HCT116 (cell line): ENCODE results near the gene GFAP. TPM values are rescaled to one million over a fixed set of nuclear protein-coding genes. Genes with fewer than 3 reads are reported as not detected.

Experiments used
- ATAC-seq: fragments of 200-7000 bp; cut with Tn5 transposase; 2 replicates; pipeline ENCODE4 v1.9.1; 2020; ENCODE audit warnings: mild to moderate bottlenecking, moderate library complexity
- BruUV-seq: library from RNA; stranded (reverse); fragments of 400-500 nt; replicated peaks from 2 replicates; lab custom pipeline; 2021; lab: Mats Ljungman, UMichigan
- CTCF ChIA-PET: fragments of 300-600 bp; sonication (Branson Sonifier 250); formaldehyde crosslinking; loops from one replicate; lab custom pipeline; 2021; ENCODE audit warnings: antibody characterized with exemption; lab: Charles Lee
- POLR2A ChIA-PET: fragments of 300-600, 350-600 bp; sonication (Branson Sonifier 250); formaldehyde crosslinking; loops from one replicate; lab custom pipeline; 2021; ENCODE audit warnings: antibody characterized with exemption; lab: Charles Lee
- RAD21 ChIA-PET, 2 experiments: fragments of 300-600 bp; sonication (Branson Sonifier 250); formaldehyde crosslinking; loops; one replicate each; lab custom pipeline; 2023; ENCODE audit warnings: low total read pairs in 2 of 2; ENCODE audit not compliant: uncharacterized antibody in 2 of 2, unreplicated experiment in 2 of 2, low non-redundant PET in 1 of 2; lab: Charles Lee
- DNase-seq: peaks from one replicate; pipeline ENCODE4 v3.0.0-alpha.2; 2010; ENCODE audit warnings: low read depth, low spot score
- H2AFZ ChIP-seq: fragments of 200-600 bp; shearing (Covaris generic), sonication (generic); 2 replicates; pipeline ENCODE4 v1.6.1; 2017; ENCODE audit warnings: low read depth, mixed run types, mixed read lengths, antibody characterized with exemption, low read length; ENCODE audit not compliant: poor library complexity, severe bottlenecking
- H3K27ac ChIP-seq: 2 replicates; pipeline ENCODE4 v1.5.1; 2012; ENCODE audit warnings: low read depth, low read length
- H3K27me3 ChIP-seq: fragments of 200-600 bp; sonication (generic); 2 replicates; pipeline ENCODE4 v1.6.1; 2016; ENCODE audit warnings: mixed run types, low read length, mixed read lengths; ENCODE audit not compliant: insufficient read depth
- H3K36me3 ChIP-seq, 2 experiments: fragments of 200-500 bp in 1 of 2; fragments of 200-600 bp in 1 of 2; sonication (Bioruptor generic) in 1 of 2; sonication (generic) in 1 of 2; 2 replicates each; pipeline versions ENCODE4 v1.5.1 to v1.6.1; 2014 to 2016; ENCODE audit warnings: low read length in 2 of 2, inconsistent platforms in 1 of 2, mixed read lengths in 1 of 2, mixed run types in 1 of 2; ENCODE audit not compliant: insufficient read depth in 2 of 2, control insufficient read depth in 1 of 2
- H3K4me1 ChIP-seq, 2 experiments: fragments of 200-600 bp in 1 of 2; sonication (generic) in 1 of 2; 2 replicates each; pipeline versions ENCODE4 v1.5.1 to v1.6.1; 2012 to 2017; ENCODE audit warnings: low read length in 2 of 2, inconsistent platforms in 1 of 2, mild to moderate bottlenecking in 1 of 2, mixed read lengths in 1 of 2, mixed run types in 1 of 2, moderate library complexity in 1 of 2; ENCODE audit not compliant: insufficient read depth in 2 of 2, control insufficient read depth in 1 of 2
- H3K4me2 ChIP-seq: fragments of 200-600 bp; sonication (generic); 2 replicates; pipeline ENCODE4 v1.6.1; 2017; ENCODE audit warnings: mixed run types, low read length, mixed read lengths
- H3K4me3 ChIP-seq, 2 experiments: fragments of 200-600 bp in 1 of 2; sonication (generic) in 1 of 2; replicated peaks in 1 of 2; 2 replicates each; pipeline ENCODE4 v1.5.1; 2011 to 2016; ENCODE audit warnings: low read length in 2 of 2, control low read depth in 1 of 2, low read depth in 1 of 2, mild to moderate bottlenecking in 1 of 2, mixed read lengths in 1 of 2, mixed run types in 1 of 2
- H3K79me2 ChIP-seq: fragments of 200-600 bp; sonication (generic); 2 replicates; pipeline ENCODE4 v1.6.1; 2017; ENCODE audit warnings: mild to moderate bottlenecking, mixed run types, low read length, moderate library complexity, mixed read lengths; ENCODE audit not compliant: insufficient read depth
- H3K9ac ChIP-seq: fragments of 200-600 bp; sonication (generic); 2 replicates; pipeline ENCODE4 v1.6.1; 2016; ENCODE audit warnings: low read length, mixed read lengths
- H3K9me2 ChIP-seq: fragments of 200-600 bp; sonication (generic), shearing (Covaris generic); 2 replicates; pipeline ENCODE4 v1.6.1; 2017; ENCODE audit warnings: mixed run types, mild to moderate bottlenecking, moderate library complexity; ENCODE audit not compliant: insufficient read depth
- H3K9me3 ChIP-seq, 2 experiments: fragments of 200-500 bp in 1 of 2; fragments of 200-600 bp in 1 of 2; sonication (Bioruptor generic) in 1 of 2; sonication (generic) in 1 of 2; 2 replicates each; pipeline ENCODE4 v1.6.1; 2014 to 2017; ENCODE audit warnings: low read length in 2 of 2, mixed read lengths in 2 of 2, inconsistent platforms in 1 of 2, low read depth in 1 of 2, mild to moderate bottlenecking in 1 of 2, mixed run types in 1 of 2, moderate library complexity in 1 of 2; ENCODE audit not compliant: control insufficient read depth in 1 of 2, insufficient read depth in 1 of 2
- H4K20me1 ChIP-seq: fragments of 200-600 bp; sonication (generic), shearing (Covaris generic); 2 replicates; pipeline ENCODE4 v1.6.1; 2017; ENCODE audit warnings: mixed run types, mild to moderate bottlenecking, moderate library complexity; ENCODE audit not compliant: insufficient read depth
- ATF3 ChIP-seq: IDR thresholded peaks from 2 replicates; pipeline ENCODE4 v1.6.1; 2012
- CEBPB ChIP-seq: IDR thresholded peaks from 2 replicates; pipeline ENCODE4 v1.6.1; 2012; ENCODE audit warnings: low read depth
- CTCF ChIP-seq, 3 experiments: fragments of 200-600 bp in 1 of 3; sonication (generic) in 1 of 3; IDR thresholded peaks in 2 of 3; conservative IDR thresholded peaks in 1 of 3; 2 replicates each; pipeline ENCODE4 v1.5.1; 2012 to 2017; ENCODE audit warnings: low read depth in 2 of 3, low read length in 2 of 3, antibody characterized with exemption in 1 of 3, borderline replicate concordance in 1 of 3, control low read depth in 1 of 3, mild to moderate bottlenecking in 1 of 3, mixed read lengths in 1 of 3, mixed run types in 1 of 3, moderate library complexity in 1 of 3; ENCODE audit not compliant: insufficient read depth in 1 of 3
- FOSL1 ChIP-seq: IDR thresholded peaks from 2 replicates; pipeline ENCODE4 v1.6.1; 2012; ENCODE audit warnings: low read depth
- JUND ChIP-seq: IDR thresholded peaks from 2 replicates; pipeline ENCODE4 v1.6.1; 2012
- MAX ChIP-seq: IDR thresholded peaks from 2 replicates; pipeline ENCODE4 v1.6.1; 2012
- POLR2A ChIP-seq: IDR thresholded peaks from 2 replicates; pipeline ENCODE4 v1.7.0; 2011; ENCODE audit warnings: borderline replicate concordance; ENCODE audit not compliant: insufficient read depth, insufficient read length; ENCODE audit errors: extremely low read depth
- POLR2AphosphoS5 ChIP-seq: IDR thresholded peaks from 2 replicates; pipeline ENCODE4 v1.6.1; 2011; ENCODE audit warnings: mild to moderate bottlenecking, low read depth, low read length, moderate library complexity
- REST ChIP-seq: IDR thresholded peaks from 2 replicates; pipeline ENCODE4 v1.6.1; 2012; ENCODE audit warnings: low read depth
- SIN3A ChIP-seq: IDR thresholded peaks from 2 replicates; pipeline ENCODE4 v1.6.1; 2012; ENCODE audit warnings: low read depth
- SRF ChIP-seq: IDR thresholded peaks from 2 replicates; pipeline ENCODE4 v1.6.1; 2012; ENCODE audit warnings: low read depth
- YY1 ChIP-seq: IDR thresholded peaks from 2 replicates; pipeline ENCODE4 v1.6.1; 2011; ENCODE audit warnings: low read length, low read depth, moderate library complexity, mild to moderate bottlenecking; ENCODE audit not compliant: insufficient replicate concordance; ENCODE audit errors: extremely low read depth
- ZNF274 ChIP-seq: fragments of 200-500 bp; sonication (Bioruptor generic); IDR thresholded peaks from 2 replicates; pipeline ENCODE4 v1.6.1; 2014; ENCODE audit warnings: mild to moderate bottlenecking, low read depth, low read length, inconsistent platforms
- intact Hi-C: fragments of 100-400 bp; cut with micrococcal nuclease; formaldehyde crosslinking; loops from 2 replicates; pipeline ENCODE4 v1.10.0; 2022
- total RNA-seq: library from RNA; stranded (reverse); gene quantifications from one replicate; pipeline ENCODE4 v1.2.1, GENCODE V29; 2021; ENCODE audit not compliant: unreplicated experiment

The GFAP gene
- total RNA-seq, 1 experiment from 2014 or later: not detected

DNA sequence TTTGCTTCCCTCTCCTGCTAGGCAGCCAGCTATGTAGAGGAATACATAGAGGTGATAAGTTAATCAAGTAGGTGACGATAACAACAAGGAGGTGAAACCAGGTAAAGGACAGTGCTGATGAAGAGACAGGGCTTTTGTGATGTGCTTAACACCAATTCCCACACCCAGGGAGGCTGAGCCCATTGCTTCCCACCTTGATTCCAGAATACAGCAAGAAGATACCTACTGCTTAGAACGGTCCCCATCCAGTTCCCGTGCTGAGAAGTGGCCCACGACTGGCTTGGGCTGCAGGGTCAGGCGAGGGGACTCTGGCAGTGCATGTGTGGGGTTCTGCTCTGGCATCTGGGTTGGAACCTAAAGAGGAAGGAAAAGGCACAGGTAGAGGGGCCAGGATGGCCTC lies 16.1 kb upstream of the GFAP start:
- Histone ChIP-seq H3K79me2 (peaks cover 16% of the 10 kb centered on the region; the same call in 1 of the 2 replicates), H3K9ac (no peak overlapping the region), H2AFZ (no peak overlapping the region), H3K27ac (no peak overlapping the region), H3K27me3 (no peaks in the 10 kb centered on the region), H3K4me3 (no peak overlapping the region), H3K9me2 (no peaks in the 10 kb centered on the region), H3K4me1 (no peaks in the 10 kb centered on the region), H3K9me3 (no peaks in the 10 kb centered on the region), H3K4me2 (no peak overlapping the region), H4K20me1 (no peaks in the 10 kb centered on the region), H3K36me3 (peaks cover 56 to 88% of the 10 kb centered on the region in 2 experiments)
- DNase-seq (no peak), ATAC-seq (no peak)
- BruUV-seq: no TSS peak
- intact Hi-C loops: no loop called here
- CTCF ChIA-PET: interaction anchor here (0.9 kb wide), 1 partner anchor 11 kb away, joined by 4 read pairs; no protein-coding TSS in a partner anchor
- RAD21 ChIA-PET: no interaction called here
- POLR2A ChIA-PET: no interaction called here
- TF ChIP-seq MAX (no peak), YY1 (no peak), CEBPB (no peak), SRF (no peak), FOSL1 (no peak), SIN3A (no peak)

DNA sequence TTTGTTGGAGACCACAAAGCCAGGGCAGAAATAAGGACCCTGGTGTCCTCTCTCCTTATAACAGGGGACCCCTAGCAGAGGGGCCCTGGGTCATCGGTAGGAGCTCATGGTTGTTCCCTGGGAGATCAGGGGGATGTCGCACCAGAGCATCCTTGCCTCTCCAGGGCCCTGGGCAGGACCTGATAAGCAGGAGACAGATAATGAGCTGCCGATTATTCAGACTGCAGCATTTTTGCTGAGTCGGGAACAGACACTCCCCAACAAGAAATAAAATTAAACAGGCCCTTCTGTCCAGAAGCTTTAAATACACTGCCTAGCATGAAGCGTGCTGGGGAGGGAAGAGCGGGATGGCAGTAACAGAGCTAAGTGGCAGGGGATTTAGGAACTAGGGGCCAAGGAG lies 15.4 kb upstream of the GFAP start:
- no peak for DNase-seq
- ChIA-PET POLR2A (no interaction called here), CTCF (interaction anchor here (0.9 kb wide), 1 partner anchor 10 kb away, joined by 4 read pairs; no protein-coding TSS in a partner anchor), RAD21 (no interaction called here)
- Histone ChIP-seq H3K4me1 (no peaks in the 10 kb centered on the region), H3K79me2 (peaks cover 10% of the 10 kb centered on the region; the same call in 1 of the 2 replicates), H3K9me3 (no peaks in the 10 kb centered on the region), H3K4me2 (no peak overlapping the region), H3K4me3 (no peak overlapping the region), H3K27ac (no peak overlapping the region), H3K27me3 (no peaks in the 10 kb centered on the region), H4K20me1 (no peaks in the 10 kb centered on the region), H3K36me3 (peaks cover 61 to 89% of the 10 kb centered on the region in 2 experiments), H3K9me2 (no peaks in the 10 kb centered on the region), H3K9ac (no peak overlapping the region), H2AFZ (no peak overlapping the region)
- intact Hi-C loops: no loop called here
- no TSS peak for BruUV-seq
- ATAC-seq: no peak
- no peak for TF ChIP-seq JUND
- TF ChIP-seq CTCF (IDR thresholded peaks at IDR 0.05 in 2 of 3, conservative IDR thresholded peaks at IDR 0.05 in 1 of 3; ENCODE audit: borderline replicate concordance in 1 of 3, insufficient read depth in 1 of 3, low read depth in 2 of 3, low read length in 2 of 3): no peak
- no peak for TF ChIP-seq ZNF274
- no peak for TF ChIP-seq POLR2A
- TF ChIP-seq MAX: no peak
- TF ChIP-seq ATF3: no peak
- TF ChIP-seq REST: no peak
- no peak for TF ChIP-seq POLR2AphosphoS5
- TF ChIP-seq SRF: no peak
